Activated CD4-positive, alpha-beta T cell treated with anti-CD3 and anti-CD28 coated beads, Interleukin-2, amount 10 ng/mL, durations not matched to agents 24 days and 14 days (primary cell): ENCODE measurements around the gene TUNAR. TPM values are rescaled to one million over a fixed set of nuclear protein-coding genes. Genes with fewer than 3 reads are reported as not detected.

Source experiments
- DNase-seq: peaks from one replicate; pipeline ENCODE4 v3.0.0; 2022
- H3K27ac Mint-ChIP-seq: one replicate; pipeline ENCODE4 v1.8.0; 2022; ENCODE audit warnings: mild to moderate bottlenecking, mixed read lengths
- H3K27me3 Mint-ChIP-seq: one replicate; pipeline ENCODE4 v1.8.0; 2022; ENCODE audit warnings: mixed read lengths
- H3K36me3 Mint-ChIP-seq: one replicate; pipeline ENCODE4 v1.8.0; 2022; ENCODE audit warnings: low read depth, mild to moderate bottlenecking, mixed read lengths
- H3K4me1 Mint-ChIP-seq: one replicate; pipeline ENCODE4 v1.8.0; 2021; ENCODE audit warnings: mixed read lengths
- H3K4me3 Mint-ChIP-seq: one replicate; pipeline ENCODE4 v1.8.0; 2022; ENCODE audit warnings: mild to moderate bottlenecking, moderate library complexity, mixed read lengths
- H3K9me3 Mint-ChIP-seq: one replicate; pipeline ENCODE4 v1.8.0; 2021; ENCODE audit warnings: mixed read lengths
- intact Hi-C: fragments of 100-400 bp; cut with micrococcal nuclease; formaldehyde crosslinking; loops from one replicate; pipeline ENCODE4 v1.15.1; 2023
- total RNA-seq: library from RNA; stranded (reverse); gene quantifications from 2 replicates; pipeline ENCODE4 v1.2.3, GENCODE V29; 2022

Gene TUNAR
- total RNA-seq, 1 donor from 2014 or later: not detected

- no peaks in the 10 kb centered on the region for H3K9me3 Mint-ChIP-seq
- intact Hi-C loops: no loop called here
- H3K4me1 Mint-ChIP-seq: no peaks in the 10 kb centered on the region
- H3K36me3 Mint-ChIP-seq: no peaks in the 10 kb centered on the region
- no peak overlapping the region for H3K4me3 Mint-ChIP-seq
- H3K27me3 Mint-ChIP-seq: peaks cover 2% of the 10 kb centered on the region
- no peak overlapping the region for H3K27ac Mint-ChIP-seq
- no peak for DNase-seq
Measured at GRCh38 chr14:95911456-95911855, 34.8 kb downstream of the TUNAR start.

- H3K27ac Mint-ChIP-seq: no peak overlapping the region
- peaks cover 11% of the 10 kb centered on the region for H3K27me3 Mint-ChIP-seq
- H3K36me3 Mint-ChIP-seq: no peaks in the 10 kb centered on the region
- H3K9me3 Mint-ChIP-seq: no peaks in the 10 kb centered on the region
- H3K4me3 Mint-ChIP-seq: no peak overlapping the region
- no peaks in the 10 kb centered on the region for H3K4me1 Mint-ChIP-seq
- DNase-seq: no peak
- intact Hi-C loops: no loop called here
Measured at GRCh38 chr14:95915330-95915729, 38.7 kb downstream of the TUNAR start.

- Mint-ChIP-seq H3K36me3 (no peaks in the 10 kb centered on the region), H3K9me3 (no peaks in the 10 kb centered on the region), H3K4me3 (no peak overlapping the region), H3K27me3 (peaks cover 13% of the 10 kb centered on the region), H3K27ac (no peak overlapping the region), H3K4me1 (no peaks in the 10 kb centered on the region)
- DNase-seq: no peak
- intact Hi-C loops: no loop called here
Measured at GRCh38 chr14:95918466-95918865, 41.8 kb downstream of the TUNAR start.

GRCh38 chr14:95920769-95921438, 44.3 kb downstream of the TUNAR start:
- DNase-seq: no peak
- Mint-ChIP-seq H3K4me3 (no peak overlapping the region), H3K27ac (no peak overlapping the region), H3K27me3 (peaks cover 13% of the 10 kb centered on the region), H3K4me1 (no peaks in the 10 kb centered on the region), H3K36me3 (no peaks in the 10 kb centered on the region), H3K9me3 (no peaks in the 10 kb centered on the region)
- intact Hi-C loops: no loop called here

- Mint-ChIP-seq H3K36me3 (no peaks in the 10 kb centered on the region), H3K27me3 (peaks cover 9% of the 10 kb centered on the region), H3K4me1 (no peaks in the 10 kb centered on the region), H3K4me3 (no peak overlapping the region), H3K9me3 (no peaks in the 10 kb centered on the region), H3K27ac (no peak overlapping the region)
- DNase-seq: no peak
- intact Hi-C loops: no loop called here
Measured at GRCh38 chr14:95922080-95922479, 45.4 kb downstream of the TUNAR start.

- H3K9me3 Mint-ChIP-seq: no peaks in the 10 kb centered on the region
- H3K27me3 Mint-ChIP-seq: no peaks in the 10 kb centered on the region
- H3K27ac Mint-ChIP-seq: no peak overlapping the region
- H3K4me1 Mint-ChIP-seq: no peaks in the 10 kb centered on the region
- no peak overlapping the region for H3K4me3 Mint-ChIP-seq
- intact Hi-C loops: no loop called here
- DNase-seq: no peak
- no peaks in the 10 kb centered on the region for H3K36me3 Mint-ChIP-seq
Measured at GRCh38 chr14:95928751-95929150, 52.1 kb downstream of the TUNAR start.

GRCh38 chr14:95931384-95931783, 54.8 kb downstream of the TUNAR start:
- no peak overlapping the region for H3K4me3 Mint-ChIP-seq
- H3K36me3 Mint-ChIP-seq: no peaks in the 10 kb centered on the region
- H3K9me3 Mint-ChIP-seq: peaks cover 3% of the 10 kb centered on the region
- intact Hi-C loops: no loop called here
- DNase-seq: no peak
- H3K4me1 Mint-ChIP-seq: no peaks in the 10 kb centered on the region
- no peak overlapping the region for H3K27ac Mint-ChIP-seq
- no peaks in the 10 kb centered on the region for H3K27me3 Mint-ChIP-seq

- intact Hi-C loops: no loop called here
- Mint-ChIP-seq H3K36me3 (no peaks in the 10 kb centered on the region), H3K4me3 (no peak overlapping the region), H3K9me3 (peaks cover 3% of the 10 kb centered on the region), H3K27me3 (no peaks in the 10 kb centered on the region), H3K27ac (no peak overlapping the region), H3K4me1 (no peaks in the 10 kb centered on the region)
- DNase-seq: peak; percentile 72
Measured at GRCh38 chr14:95935228-95935822, 58.7 kb downstream of the TUNAR start.

- H3K27me3 Mint-ChIP-seq: no peaks in the 10 kb centered on the region
Measured at GRCh38 chr14:95936041-95936440, 59.4 kb downstream of the TUNAR start.

GRCh38 chr14:95939335-95939734, 62.7 kb downstream of the TUNAR start:
- intact Hi-C loops: no loop called here
- Mint-ChIP-seq H3K27me3 (no peaks in the 10 kb centered on the region), H3K9me3 (peaks cover 9% of the 10 kb centered on the region)

More at GRCh38 chr14:95936041-95936440, 59.4 kb downstream of the TUNAR start:
- no peak for DNase-seq
- no peaks in the 10 kb centered on the region for H3K4me1 Mint-ChIP-seq
- H3K9me3 Mint-ChIP-seq: peaks cover 3% of the 10 kb centered on the region
- intact Hi-C loops: no loop called here
- no peaks in the 10 kb centered on the region for H3K36me3 Mint-ChIP-seq
- no peak overlapping the region for H3K4me3 Mint-ChIP-seq
- H3K27ac Mint-ChIP-seq: no peak overlapping the region

GRCh38 chr14:95941897-95942296, 65.3 kb downstream of the TUNAR start:
- no peak for DNase-seq
- no peak overlapping the region for H3K4me3 Mint-ChIP-seq
- H3K4me1 Mint-ChIP-seq: no peaks in the 10 kb centered on the region
- no peak overlapping the region for H3K27ac Mint-ChIP-seq
- intact Hi-C loops: no loop called here
- no peaks in the 10 kb centered on the region for H3K36me3 Mint-ChIP-seq
- H3K9me3 Mint-ChIP-seq: peaks cover 7% of the 10 kb centered on the region
- H3K27me3 Mint-ChIP-seq: no peaks in the 10 kb centered on the region

More at GRCh38 chr14:95939335-95939734, 62.7 kb downstream of the TUNAR start:
- Mint-ChIP-seq H3K4me3 (no peak overlapping the region), H3K27ac (no peak overlapping the region), H3K4me1 (no peaks in the 10 kb centered on the region), H3K36me3 (no peaks in the 10 kb centered on the region)
- no peak for DNase-seq

- no peaks in the 10 kb centered on the region for H3K36me3 Mint-ChIP-seq
- H3K27me3 Mint-ChIP-seq: peaks cover 4% of the 10 kb centered on the region
- H3K4me3 Mint-ChIP-seq: no peak overlapping the region
- no peaks in the 10 kb centered on the region for H3K4me1 Mint-ChIP-seq
- intact Hi-C loops: no loop called here
- H3K9me3 Mint-ChIP-seq: peaks cover 7% of the 10 kb centered on the region
- no peak for DNase-seq
- no peak overlapping the region for H3K27ac Mint-ChIP-seq
Measured at GRCh38 chr14:95943699-95944098, 67.1 kb downstream of the TUNAR start.

- intact Hi-C loops: no loop called here
- Mint-ChIP-seq H3K4me3 (no peak overlapping the region), H3K27me3 (peaks cover 4% of the 10 kb centered on the region), H3K9me3 (peaks cover 7% of the 10 kb centered on the region), H3K36me3 (no peaks in the 10 kb centered on the region), H3K4me1 (no peaks in the 10 kb centered on the region), H3K27ac (no peak overlapping the region)
- no peak for DNase-seq
Measured at GRCh38 chr14:95944462-95944861, 67.8 kb downstream of the TUNAR start.

GRCh38 chr14:95946867-95947266, 70.2 kb downstream of the TUNAR start:
- DNase-seq: no peak
- Mint-ChIP-seq H3K36me3 (no peaks in the 10 kb centered on the region), H3K4me1 (no peaks in the 10 kb centered on the region), H3K27ac (no peak overlapping the region), H3K27me3 (peaks cover 6% of the 10 kb centered on the region), H3K9me3 (peaks cover 7% of the 10 kb centered on the region), H3K4me3 (no peak overlapping the region)
- intact Hi-C loops: no loop called here

GRCh38 chr14:95948558-95948981, 71.9 kb downstream of the TUNAR start:
- Mint-ChIP-seq H3K27me3 (peaks cover 6% of the 10 kb centered on the region), H3K9me3 (no peaks in the 10 kb centered on the region), H3K27ac (no peak overlapping the region), H3K4me3 (no peak overlapping the region), H3K36me3 (no peaks in the 10 kb centered on the region), H3K4me1 (no peaks in the 10 kb centered on the region)
- intact Hi-C loops: no loop called here
- no peak for DNase-seq
